Measurements from ENCODE around the gene KNDC1.

The KNDC1 gene

DNA sequence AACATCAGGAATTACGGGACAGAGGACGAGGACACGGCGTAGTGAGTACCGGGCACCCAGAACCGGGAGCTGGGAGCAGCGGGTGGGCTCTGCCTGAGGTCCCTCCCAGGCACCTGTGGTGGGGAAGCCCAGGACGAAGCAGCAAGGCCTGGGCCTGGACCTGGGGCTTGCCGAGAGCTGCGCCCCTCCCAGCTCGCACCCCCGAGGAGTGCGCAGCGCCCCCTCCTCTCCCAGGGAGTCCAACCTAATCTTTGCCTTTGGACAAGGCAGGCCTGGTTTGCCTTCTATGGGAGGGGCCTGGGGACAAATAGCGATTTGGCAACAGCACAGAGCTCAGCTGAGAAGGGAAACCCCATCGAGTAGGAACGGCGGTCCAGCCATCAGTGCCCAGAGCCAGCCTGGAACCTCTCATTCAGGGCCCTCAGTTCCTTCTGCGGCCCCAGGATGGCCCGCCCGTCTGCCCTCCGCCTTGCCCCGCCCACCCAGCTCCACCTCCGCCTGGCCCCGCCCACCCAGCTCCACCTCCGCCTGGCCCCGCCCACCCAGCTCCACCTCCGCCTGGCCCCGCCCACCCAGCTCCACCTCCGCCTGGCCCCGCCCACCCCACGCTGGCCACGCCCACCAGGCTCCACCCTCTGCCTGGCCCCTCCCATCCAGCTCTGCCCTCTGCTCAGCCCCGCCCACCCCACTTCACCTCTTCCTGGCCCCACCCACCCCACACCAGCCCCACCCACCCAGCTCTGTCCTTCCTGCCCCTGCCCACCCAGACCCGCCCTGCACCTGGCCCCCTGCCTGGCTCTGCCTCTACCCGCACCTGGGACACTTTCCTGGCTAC, 32.5 kb upstream of the KNDC1 start:
- no peak overlapping the region for H3K4me3 ChIP-seq (replicated peaks; ENCODE audit: low read depth, low read length)
- TF ChIP-seq, protein P1, sequence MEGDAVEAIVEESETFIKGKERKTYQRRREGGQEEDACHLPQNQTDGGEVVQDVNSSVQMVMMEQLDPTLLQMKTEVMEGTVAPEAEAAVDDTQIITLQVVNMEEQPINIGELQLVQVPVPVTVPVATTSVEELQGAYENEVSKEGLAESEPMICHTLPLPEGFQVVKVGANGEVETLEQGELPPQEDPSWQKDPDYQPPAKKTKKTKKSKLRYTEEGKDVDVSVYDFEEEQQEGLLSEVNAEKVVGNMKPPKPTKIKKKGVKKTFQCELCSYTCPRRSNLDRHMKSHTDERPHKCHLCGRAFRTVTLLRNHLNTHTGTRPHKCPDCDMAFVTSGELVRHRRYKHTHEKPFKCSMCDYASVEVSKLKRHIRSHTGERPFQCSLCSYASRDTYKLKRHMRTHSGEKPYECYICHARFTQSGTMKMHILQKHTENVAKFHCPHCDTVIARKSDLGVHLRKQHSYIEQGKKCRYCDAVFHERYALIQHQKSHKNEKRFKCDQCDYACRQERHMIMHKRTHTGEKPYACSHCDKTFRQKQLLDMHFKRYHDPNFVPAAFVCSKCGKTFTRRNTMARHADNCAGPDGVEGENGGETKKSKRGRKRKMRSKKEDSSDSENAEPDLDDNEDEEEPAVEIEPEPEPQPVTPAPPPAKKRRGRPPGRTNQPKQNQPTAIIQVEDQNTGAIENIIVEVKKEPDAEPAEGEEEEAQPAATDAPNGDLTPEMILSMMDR (IDR thresholded peaks at IDR 0.05; ENCODE audit: low read length, missing control alignments), result no peak
- no peak for DNase-seq (ENCODE audit: low read depth)

GRCh38 chr10:133128126-133129070, 31.6 kb upstream of the KNDC1 start:
- H3K4me3 ChIP-seq (replicated peaks; ENCODE audit: low read depth, low read length), result no peak overlapping the region
- DNase-seq (ENCODE audit: low read depth), result no peak
- TF ChIP-seq, protein P1 (IDR thresholded peaks at IDR 0.05; ENCODE audit: low read length, missing control alignments), result no peak

- no peak overlapping the region for H3K4me3 ChIP-seq (replicated peaks; ENCODE audit: low read depth, low read length)
- no peak for DNase-seq (ENCODE audit: low read depth)
- TF ChIP-seq, protein P1 (IDR thresholded peaks at IDR 0.05; ENCODE audit: low read length, missing control alignments), result no peak
Measured at GRCh38 chr10:133129071-133129858, 30.8 kb upstream of the KNDC1 start.

DNA sequence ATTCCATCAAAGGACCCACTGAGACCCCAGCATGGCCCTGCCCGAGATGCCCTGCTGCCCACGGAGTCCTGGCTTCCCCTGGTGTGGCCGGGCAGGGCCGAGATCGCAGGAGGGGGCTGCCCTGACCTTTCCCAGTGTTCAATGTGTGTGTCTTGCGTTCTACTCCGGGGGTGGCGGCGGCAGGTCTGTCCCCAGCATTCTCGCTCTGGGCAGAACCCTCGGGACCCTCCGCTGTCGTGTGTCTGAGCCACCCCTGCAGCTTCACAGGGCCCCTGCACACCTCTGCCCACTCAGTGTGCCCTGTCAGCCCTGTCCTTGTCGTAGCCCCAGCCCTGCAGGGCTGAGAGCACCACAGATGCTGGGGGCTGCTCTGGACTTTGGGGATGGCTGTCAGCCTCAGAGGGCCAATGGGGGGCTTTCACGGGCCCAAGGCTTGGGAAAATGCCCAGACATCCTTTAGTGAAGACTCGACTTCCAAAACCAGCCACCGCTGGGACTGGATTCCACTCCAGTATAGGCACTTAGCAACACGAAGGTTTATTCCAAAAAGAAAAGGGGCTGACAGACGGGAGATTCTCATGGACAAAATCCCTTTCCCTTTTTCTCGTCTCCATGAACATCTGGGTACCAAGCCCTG, 30.0 kb upstream of the KNDC1 start:
- no peak for DNase-seq (ENCODE audit: low read depth)
- TF ChIP-seq, protein P1 (IDR thresholded peaks at IDR 0.05; ENCODE audit: low read length, missing control alignments), result no peak
- H3K4me3 ChIP-seq (replicated peaks; ENCODE audit: low read depth, low read length), result no peak overlapping the region

GRCh38 chr10:133130602-133131001, 29.4 kb upstream of the KNDC1 start:
- DNase-seq (ENCODE audit: low read depth), result no peak

More at GRCh38 chr10:133130602-133131001, 29.4 kb upstream of the KNDC1 start:
- TF ChIP-seq, protein P1 (IDR thresholded peaks at IDR 0.05; ENCODE audit: low read length, missing control alignments), result no peak
- H3K4me3 ChIP-seq (replicated peaks; ENCODE audit: low read depth, low read length), result no peak overlapping the region

All from fibroblast of pulmonary artery (primary cell).